ENCODE measurements around the gene GFER.

The GFER gene

DNA sequence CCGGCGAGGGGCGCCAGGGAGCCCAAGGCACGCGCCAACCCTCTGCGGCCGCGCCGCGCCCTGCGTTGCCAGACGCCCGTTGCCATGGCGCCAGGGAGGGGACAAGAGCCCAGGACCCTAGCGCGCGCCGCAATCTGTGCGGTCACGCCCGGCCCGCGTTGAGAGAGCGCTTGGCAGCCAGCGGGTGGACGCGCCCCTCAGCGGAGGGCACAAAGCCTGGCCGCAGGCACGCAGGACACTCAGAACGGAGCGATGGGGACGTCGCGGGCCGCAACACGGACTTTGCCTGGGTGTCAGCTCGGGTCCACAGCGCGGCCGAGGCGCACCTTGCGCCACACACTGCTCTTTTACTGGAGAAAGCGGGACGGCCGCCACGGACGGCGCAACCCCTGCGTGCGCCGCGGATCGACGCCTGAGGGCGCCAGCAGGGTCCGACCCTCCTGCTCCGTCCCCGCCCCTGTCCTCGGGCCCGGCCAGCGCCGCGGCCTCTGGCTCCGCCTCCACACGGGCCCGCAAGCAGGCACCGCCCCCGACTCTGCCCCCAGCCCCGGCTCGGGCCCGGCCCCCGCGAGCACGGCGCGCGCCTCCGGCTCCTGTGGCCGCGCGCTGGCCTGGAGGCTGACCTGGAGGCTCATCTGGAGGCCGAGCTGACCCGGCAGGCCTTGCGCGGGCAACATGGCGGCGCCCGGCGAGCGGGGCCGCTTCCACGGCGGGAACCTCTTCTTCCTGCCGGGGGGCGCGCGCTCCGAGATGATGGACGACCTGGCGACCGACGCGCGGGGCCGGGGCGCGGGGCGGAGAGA is at the start of gene GFER (continued):
- TF ChIP-seq, protein P1, sequence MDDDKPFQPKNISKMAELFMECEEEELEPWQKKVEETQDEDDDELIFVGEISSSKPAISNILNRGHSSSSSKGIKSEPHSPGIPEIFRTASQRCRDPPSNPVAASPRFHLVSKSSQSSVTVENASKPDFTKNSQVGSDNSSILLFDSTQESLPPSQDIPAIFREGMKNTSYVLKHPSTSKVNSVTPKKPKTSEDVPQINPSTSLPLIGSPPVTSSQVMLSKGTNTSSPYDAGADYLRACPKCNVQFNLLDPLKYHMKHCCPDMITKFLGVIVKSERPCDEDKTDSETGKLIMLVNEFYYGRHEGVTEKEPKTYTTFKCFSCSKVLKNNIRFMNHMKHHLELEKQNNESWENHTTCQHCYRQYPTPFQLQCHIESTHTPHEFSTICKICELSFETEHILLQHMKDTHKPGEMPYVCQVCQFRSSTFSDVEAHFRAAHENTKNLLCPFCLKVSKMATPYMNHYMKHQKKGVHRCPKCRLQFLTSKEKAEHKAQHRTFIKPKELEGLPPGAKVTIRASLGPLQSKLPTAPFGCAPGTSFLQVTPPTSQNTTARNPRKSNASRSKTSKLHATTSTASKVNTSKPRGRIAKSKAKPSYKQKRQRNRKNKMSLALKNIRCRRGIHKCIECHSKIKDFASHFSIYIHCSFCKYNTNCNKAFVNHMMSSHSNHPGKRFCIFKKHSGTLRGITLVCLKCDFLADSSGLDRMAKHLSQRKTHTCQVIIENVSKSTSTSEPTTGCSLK (tag by site-specific recombination; IDR thresholded peaks at IDR 0.05): no peak
- TF ChIP-seq ZNF391 (tag by site-specific recombination; IDR thresholded peaks at IDR 0.05; ENCODE audit: borderline replicate concordance, low read depth) (peak; percentile 47; the same call in 1 of the 2 replicates), ZNF629 (tag by site-specific recombination; IDR thresholded peaks at IDR 0.05) (peak; percentile 52), YY2 (tag by site-specific recombination; IDR thresholded peaks at IDR 0.05) (peak; percentile 68), ZNF707 (tag by site-specific recombination; IDR thresholded peaks at IDR 0.05) (no peak), ZNF621 (tag by site-specific recombination; IDR thresholded peaks at IDR 0.05) (no peak), ZNF830 (tag by site-specific recombination; IDR thresholded peaks at IDR 0.05; ENCODE audit: low read depth) (no peak), ZNF311 (tag by site-specific recombination; IDR thresholded peaks at IDR 0.05; ENCODE audit: borderline replicate concordance) (no peak), ZNF350 (tag by site-specific recombination; IDR thresholded peaks at IDR 0.05) (no peak), HOXD13 (CRISPR knock-in tag; IDR thresholded peaks at IDR 0.05; ENCODE audit: borderline replicate concordance) (no peak), ZBTB7A (tag by site-specific recombination; IDR thresholded peaks at IDR 0.05; ENCODE audit: low read depth) (peak; percentile 59; the same call in 1 of the 2 replicates), ZNF548 (tag by site-specific recombination; IDR thresholded peaks at IDR 0.05) (no peak), BCL11B (tag by site-specific recombination; IDR thresholded peaks at IDR 0.05; ENCODE audit: low read depth) (peak; percentile 22; the same call in 1 of the 2 replicates), SP7 (tag by site-specific recombination; IDR thresholded peaks at IDR 0.05) (peak; percentile 87), TCF7L2 (IDR thresholded peaks at IDR 0.05; ENCODE audit: borderline replicate concordance, low read depth, low read length) (no peak), ZNF549 (tag by site-specific recombination; IDR thresholded peaks at IDR 0.05) (no peak), ZNF132 (tag by site-specific recombination; IDR thresholded peaks at IDR 0.05; ENCODE audit: borderline replicate concordance) (no peak)
- TF ChIP-seq, protein P2, sequence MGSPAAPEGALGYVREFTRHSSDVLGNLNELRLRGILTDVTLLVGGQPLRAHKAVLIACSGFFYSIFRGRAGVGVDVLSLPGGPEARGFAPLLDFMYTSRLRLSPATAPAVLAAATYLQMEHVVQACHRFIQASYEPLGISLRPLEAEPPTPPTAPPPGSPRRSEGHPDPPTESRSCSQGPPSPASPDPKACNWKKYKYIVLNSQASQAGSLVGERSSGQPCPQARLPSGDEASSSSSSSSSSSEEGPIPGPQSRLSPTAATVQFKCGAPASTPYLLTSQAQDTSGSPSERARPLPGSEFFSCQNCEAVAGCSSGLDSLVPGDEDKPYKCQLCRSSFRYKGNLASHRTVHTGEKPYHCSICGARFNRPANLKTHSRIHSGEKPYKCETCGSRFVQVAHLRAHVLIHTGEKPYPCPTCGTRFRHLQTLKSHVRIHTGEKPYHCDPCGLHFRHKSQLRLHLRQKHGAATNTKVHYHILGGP (tag by site-specific recombination; IDR thresholded peaks at IDR 0.05): no peak
- TF ChIP-seq, protein P3, sequence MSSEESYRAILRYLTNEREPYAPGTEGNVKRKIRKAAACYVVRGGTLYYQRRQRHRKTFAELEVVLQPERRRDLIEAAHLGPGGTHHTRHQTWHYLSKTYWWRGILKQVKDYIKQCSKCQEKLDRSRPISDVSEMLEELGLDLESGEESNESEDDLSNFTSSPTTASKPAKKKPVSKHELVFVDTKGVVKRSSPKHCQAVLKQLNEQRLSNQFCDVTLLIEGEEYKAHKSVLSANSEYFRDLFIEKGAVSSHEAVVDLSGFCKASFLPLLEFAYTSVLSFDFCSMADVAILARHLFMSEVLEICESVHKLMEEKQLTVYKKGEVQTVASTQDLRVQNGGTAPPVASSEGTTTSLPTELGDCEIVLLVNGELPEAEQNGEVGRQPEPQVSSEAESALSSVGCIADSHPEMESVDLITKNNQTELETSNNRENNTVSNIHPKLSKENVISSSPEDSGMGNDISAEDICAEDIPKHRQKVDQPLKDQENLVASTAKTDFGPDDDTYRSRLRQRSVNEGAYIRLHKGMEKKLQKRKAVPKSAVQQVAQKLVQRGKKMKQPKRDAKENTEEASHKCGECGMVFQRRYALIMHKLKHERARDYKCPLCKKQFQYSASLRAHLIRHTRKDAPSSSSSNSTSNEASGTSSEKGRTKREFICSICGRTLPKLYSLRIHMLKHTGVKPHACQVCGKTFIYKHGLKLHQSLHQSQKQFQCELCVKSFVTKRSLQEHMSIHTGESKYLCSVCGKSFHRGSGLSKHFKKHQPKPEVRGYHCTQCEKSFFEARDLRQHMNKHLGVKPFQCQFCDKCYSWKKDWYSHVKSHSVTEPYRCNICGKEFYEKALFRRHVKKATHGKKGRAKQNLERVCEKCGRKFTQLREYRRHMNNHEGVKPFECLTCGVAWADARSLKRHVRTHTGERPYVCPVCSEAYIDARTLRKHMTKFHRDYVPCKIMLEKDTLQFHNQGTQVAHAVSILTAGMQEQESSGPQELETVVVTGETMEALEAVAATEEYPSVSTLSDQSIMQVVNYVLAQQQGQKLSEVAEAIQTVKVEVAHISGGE (tag by site-specific recombination; conservative IDR thresholded peaks at IDR 0.05; ENCODE audit: low read depth): no peak; the same call in 1 of the 2 replicates
- TF ChIP-seq, protein P4, sequence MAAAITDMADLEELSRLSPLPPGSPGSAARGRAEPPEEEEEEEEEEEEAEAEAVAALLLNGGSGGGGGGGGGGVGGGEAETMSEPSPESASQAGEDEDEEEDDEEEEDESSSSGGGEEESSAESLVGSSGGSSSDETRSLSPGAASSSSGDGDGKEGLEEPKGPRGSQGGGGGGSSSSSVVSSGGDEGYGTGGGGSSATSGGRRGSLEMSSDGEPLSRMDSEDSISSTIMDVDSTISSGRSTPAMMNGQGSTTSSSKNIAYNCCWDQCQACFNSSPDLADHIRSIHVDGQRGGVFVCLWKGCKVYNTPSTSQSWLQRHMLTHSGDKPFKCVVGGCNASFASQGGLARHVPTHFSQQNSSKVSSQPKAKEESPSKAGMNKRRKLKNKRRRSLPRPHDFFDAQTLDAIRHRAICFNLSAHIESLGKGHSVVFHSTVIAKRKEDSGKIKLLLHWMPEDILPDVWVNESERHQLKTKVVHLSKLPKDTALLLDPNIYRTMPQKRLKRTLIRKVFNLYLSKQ (tag by site-specific recombination; IDR thresholded peaks at IDR 0.05; ENCODE audit: borderline replicate concordance): no peak
- TF ChIP-seq, protein P5, sequence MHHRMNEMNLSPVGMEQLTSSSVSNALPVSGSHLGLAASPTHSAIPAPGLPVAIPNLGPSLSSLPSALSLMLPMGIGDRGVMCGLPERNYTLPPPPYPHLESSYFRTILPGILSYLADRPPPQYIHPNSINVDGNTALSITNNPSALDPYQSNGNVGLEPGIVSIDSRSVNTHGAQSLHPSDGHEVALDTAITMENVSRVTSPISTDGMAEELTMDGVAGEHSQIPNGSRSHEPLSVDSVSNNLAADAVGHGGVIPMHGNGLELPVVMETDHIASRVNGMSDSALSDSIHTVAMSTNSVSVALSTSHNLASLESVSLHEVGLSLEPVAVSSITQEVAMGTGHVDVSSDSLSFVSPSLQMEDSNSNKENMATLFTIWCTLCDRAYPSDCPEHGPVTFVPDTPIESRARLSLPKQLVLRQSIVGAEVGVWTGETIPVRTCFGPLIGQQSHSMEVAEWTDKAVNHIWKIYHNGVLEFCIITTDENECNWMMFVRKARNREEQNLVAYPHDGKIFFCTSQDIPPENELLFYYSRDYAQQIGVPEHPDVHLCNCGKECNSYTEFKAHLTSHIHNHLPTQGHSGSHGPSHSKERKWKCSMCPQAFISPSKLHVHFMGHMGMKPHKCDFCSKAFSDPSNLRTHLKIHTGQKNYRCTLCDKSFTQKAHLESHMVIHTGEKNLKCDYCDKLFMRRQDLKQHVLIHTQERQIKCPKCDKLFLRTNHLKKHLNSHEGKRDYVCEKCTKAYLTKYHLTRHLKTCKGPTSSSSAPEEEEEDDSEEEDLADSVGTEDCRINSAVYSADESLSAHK (tag by site-specific recombination; IDR thresholded peaks at IDR 0.05): no peak; the same call in 1 of the 2 replicates
- TF ChIP-seq, protein P6, sequence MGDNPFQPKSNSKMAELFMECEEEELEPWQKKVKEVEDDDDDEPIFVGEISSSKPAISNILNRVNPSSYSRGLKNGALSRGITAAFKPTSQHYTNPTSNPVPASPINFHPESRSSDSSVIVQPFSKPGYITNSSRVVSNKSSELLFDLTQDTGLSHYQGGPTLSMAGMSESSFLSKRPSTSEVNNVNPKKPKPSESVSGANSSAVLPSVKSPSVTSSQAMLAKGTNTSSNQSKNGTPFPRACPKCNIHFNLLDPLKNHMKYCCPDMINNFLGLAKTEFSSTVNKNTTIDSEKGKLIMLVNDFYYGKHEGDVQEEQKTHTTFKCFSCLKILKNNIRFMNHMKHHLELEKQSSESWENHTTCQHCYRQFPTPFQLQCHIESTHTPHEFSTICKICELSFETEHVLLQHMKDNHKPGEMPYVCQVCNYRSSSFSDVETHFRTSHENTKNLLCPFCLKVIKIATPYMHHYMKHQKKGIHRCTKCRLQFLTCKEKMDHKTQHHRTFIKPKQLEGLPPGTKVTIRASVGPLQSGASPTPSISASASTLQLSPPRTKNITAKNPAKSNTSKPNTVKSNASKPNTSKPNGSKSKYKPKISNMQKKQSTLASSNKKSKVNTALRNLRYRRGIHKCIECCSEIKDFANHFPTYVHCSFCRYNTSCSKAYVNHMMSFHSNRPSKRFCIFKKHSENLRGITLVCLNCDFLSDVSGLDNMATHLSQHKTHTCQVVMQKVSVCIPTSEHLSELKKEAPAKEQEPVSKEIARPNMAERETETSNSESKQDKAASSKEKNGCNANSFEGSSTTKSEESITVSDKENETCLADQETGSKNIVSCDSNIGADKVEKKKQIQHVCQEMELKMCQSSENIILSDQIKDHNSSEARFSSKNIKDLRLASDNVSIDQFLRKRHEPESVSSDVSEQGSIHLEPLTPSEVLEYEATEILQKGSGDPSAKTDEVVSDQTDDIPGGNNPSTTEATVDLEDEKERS (tag by site-specific recombination; IDR thresholded peaks at IDR 0.05): no peak
